K562 (cell line): ENCODE data around the gene AHCYL2. TPM values are rescaled to one million over a fixed set of nuclear protein-coding genes. Genes with fewer than 3 reads are reported as not detected.

Experiments
- ATAC-seq: fragments of 200-7000 bp; cut with Tn5 transposase; 3 replicates; pipeline ENCODE4 v1.9.1; 2020; ENCODE audit warnings: moderate library complexity
- BruUV-seq: library from RNA; stranded (reverse); fragments of 400-500 nt; replicated peaks from 2 replicates; lab custom pipeline; 2021; lab: Mats Ljungman, UMichigan
- CTCF ChIA-PET: fragments of 300-600 bp; formaldehyde crosslinking; extraction: SDS; loops from one replicate; lab custom pipeline; 2021; ENCODE audit warnings: low intra/inter-chr PET ratio; lab: Yijun Ruan, JAX
- POLR2A ChIA-PET: fragments of 300-600, 350-650 bp; sonication (Branson Sonifier 250); formaldehyde crosslinking; extraction: SDS; loops from one replicate; lab custom pipeline; 2021; ENCODE audit warnings: antibody characterized with exemption, inconsistent platforms; lab: Yijun Ruan, JAX
- DNase-seq, 4 experiments: peaks; one replicate each; pipeline versions ENCODE4 v3.0.0 to v3.0.0-alpha.2; 2011 to 2018; ENCODE audit warnings: low spot score in 3 of 4, mixed read lengths in 3 of 4; ENCODE audit errors: extremely low read depth in 1 of 4
- FAIRE-seq: peaks from 2 replicates; lab custom pipeline; 2011; peaks lifted over from hg19 to GRCh38; lab: Jason Lieb, UNC
- H2AFZ ChIP-seq: 2 replicates; pipeline ENCODE4 v1.6.0; 2011; ENCODE audit warnings: low read depth, low read length, control low read depth, inconsistent platforms
- H3K27ac ChIP-seq: fragments of 200-600 bp; 3 replicates; pipeline ENCODE4 v1.8.0; 2011; ENCODE audit warnings: low read depth, mild to moderate bottlenecking, control low read depth, inconsistent platforms, low read length, moderate library complexity, mixed read lengths; ENCODE audit errors: extremely low read depth
- H3K27me3 ChIP-seq, 2 experiments: fragments of 300-600 bp in 1 of 2; 2 replicates in 1 of 2; 3 replicates in 1 of 2; pipeline versions ENCODE4 v1.6.0 to v1.8.0; 2011; ENCODE audit warnings: inconsistent platforms in 2 of 2, low read length in 2 of 2, mild to moderate bottlenecking in 1 of 2, mixed read lengths in 1 of 2, moderate library complexity in 1 of 2; ENCODE audit not compliant: control insufficient read depth in 2 of 2, insufficient read depth in 2 of 2
- H3K36me3 ChIP-seq: fragments of 300-600 bp; 3 replicates; pipeline ENCODE4 v1.8.0; 2011; ENCODE audit warnings: mild to moderate bottlenecking, low read length, inconsistent platforms; ENCODE audit not compliant: control insufficient read depth, insufficient read depth
- H3K4me1 ChIP-seq, 2 experiments: fragments of 200-600 bp in 1 of 2; replicated peaks in 1 of 2; 2 replicates in 1 of 2; 3 replicates in 1 of 2; pipeline versions ENCODE4 v1.5.1 to v1.8.0; 2011; ENCODE audit warnings: inconsistent platforms in 2 of 2, low read length in 2 of 2, mild to moderate bottlenecking in 1 of 2, mixed read lengths in 1 of 2, moderate library complexity in 1 of 2; ENCODE audit not compliant: control insufficient read depth in 2 of 2, insufficient read depth in 2 of 2
- H3K4me2 ChIP-seq: 2 replicates; pipeline ENCODE4 v1.6.1; 2011; ENCODE audit warnings: low read length, control low read depth, inconsistent platforms, mixed read lengths; ENCODE audit not compliant: insufficient read depth
- H3K4me3 ChIP-seq: fragments of 200-600 bp; sonication (generic), shearing (Covaris generic); 2 replicates; pipeline ENCODE4 v1.5.1; 2016; ENCODE audit warnings: control low read depth, inconsistent platforms
- H3K79me2 ChIP-seq: fragments of 200-600 bp; 3 replicates; pipeline ENCODE4 v1.8.0; 2011; ENCODE audit warnings: low read length, inconsistent platforms; ENCODE audit not compliant: control insufficient read depth, insufficient read depth
- H3K9ac ChIP-seq, 2 experiments: 2 replicates each; pipeline versions ENCODE4 v1.6.0 to v1.6.1; 2011; ENCODE audit warnings: low read depth in 2 of 2, low read length in 2 of 2, control low read depth in 1 of 2, inconsistent platforms in 1 of 2, mild to moderate bottlenecking in 1 of 2, mixed read lengths in 1 of 2; ENCODE audit not compliant: insufficient read depth in 1 of 2
- H3K9me1 ChIP-seq: one replicate; pipeline ENCODE4 v1.6.0; 2011; ENCODE audit warnings: inconsistent platforms, mild to moderate bottlenecking, low read length, moderate library complexity; ENCODE audit not compliant: control insufficient read depth, insufficient read depth
- H3K9me3 ChIP-seq: replicated peaks from 2 replicates; pipeline ENCODE4 v1.5.1; 2011; ENCODE audit warnings: low read depth, low read length, inconsistent platforms; ENCODE audit not compliant: control insufficient read depth, insufficient read depth
- H4K20me1 ChIP-seq: replicated peaks from 2 replicates; pipeline ENCODE4 v1.6.1; 2011; ENCODE audit warnings: low read length, inconsistent platforms, mixed read lengths; ENCODE audit not compliant: control insufficient read depth, insufficient read depth
- MAFK ChIP-seq: IDR thresholded peaks from 2 replicates; pipeline ENCODE4 v1.6.1; 2011; ENCODE audit warnings: low read length, improper control_type of control experiment
- MYC ChIP-seq, 2 experiments: fragments of 250-450 bp in 1 of 2; sonication (Bioruptor Pico) in 1 of 2; IDR thresholded peaks; 2 replicates each; pipeline versions ENCODE4 v1.5.1 to v1.6.1; 2012 to 2021; ENCODE audit warnings: low read depth in 2 of 2, borderline replicate concordance in 1 of 2, improper control_type of control experiment in 1 of 2, low read length in 1 of 2, mild to moderate bottlenecking in 1 of 2, moderate library complexity in 1 of 2
- OTX1 ChIP-seq: fragments of 450-650 bp; formaldehyde crosslinking; IDR thresholded peaks from 2 replicates; pipeline ENCODE4 v1.4.0; 2022; ENCODE audit warnings: mild to moderate bottlenecking
- ZBTB26 ChIP-seq: fragments of 450-650 bp; formaldehyde crosslinking; IDR thresholded peaks from 2 replicates; pipeline ENCODE4 v1.4.0; 2022; ENCODE audit warnings: missing genetic modification characterization
- ZNF740 ChIP-seq, 3 experiments: fragments of 200-800 bp in 1 of 3; sonication (Bioruptor generic) in 1 of 3; sonication (generic) in 1 of 3; formaldehyde crosslinking in 1 of 3; IDR thresholded peaks; 2 replicates each; pipeline versions ENCODE4 v1.6.1 to v1.8.0; 2016 to 2022; ENCODE audit warnings: mild to moderate bottlenecking in 2 of 3, missing compliant biosample characterization in 2 of 3, missing genetic modification characterization in 2 of 3, missing genetic modification reagents in 1 of 3
- WGBS: fragments of 100-300 bp; shearing (Covaris generic); methylation state at CpG from one replicate; pipeline ENCODE4 v1.1.6; 2016; ENCODE audit warnings: low coverage, mixed read lengths; ENCODE audit not compliant: insufficient coverage; ENCODE audit errors: missing lambda C conversion rate; 5-methylcytosine and 5-hydroxymethylcytosine counted together
- in situ Hi-C: fragments of 300-500 bp; cut with MboI; formaldehyde crosslinking; loops from 4 replicates; pipeline ENCODE4 v1.15.0; 2018; ENCODE audit warnings: inconsistent platforms, mixed read lengths
- intact Hi-C: fragments of 100-400 bp; cut with micrococcal nuclease; formaldehyde crosslinking; loops from 2 replicates; pipeline ENCODE4 v1.14.2; 2022
- polyA plus RNA-seq, 8 experiments: library from polyadenylated mRNA; depleted of rRNA in 4 of 8; stranded (reverse) in 5 of 8; unstranded in 3 of 8; fragments of >200 nt; fragmentation: Nextera tagmentation in 2 of 8; fragmentation: Illumina TruSeq in 1 of 8; extraction: Ambion mirVana in 2 of 8; extraction: Trizol in 1 of 8; gene quantifications; 2 replicates each; pipeline versions ENCODE4 v1.2.1 to v1.2.3, GENCODE V29; 2011 to 2014; ENCODE audit warnings: inconsistent platforms in 1 of 8, missing spikeins in 1 of 8
- total RNA-seq, 7 experiments: library from RNA; depleted of rRNA in 6 of 7; stranded (reverse); fragments of >200 nt in 6 of 7; fragmentation: Illumina TruSeq in 2 of 7; extraction: Trizol in 2 of 7; gene quantifications; 2 replicates each; pipeline versions ENCODE4 v1.2.1 to v1.2.3, GENCODE V29; 2011 to 2021; ENCODE audit warnings: low replicate concordance in 1 of 7

Gene AHCYL2
- total and polyA plus RNA-seq, 9 of the 15 experiments (the other 6 are each of a cell fraction or from before 2014, with no cell fraction given), result 0.93 to 10.5 (median 5.2) TPM

GRCh38 chr7:129224251-129225205, at the start of gene AHCYL2 (continued):
- peak; percentile 43; the same call in 1 of the 2 replicates for TF ChIP-seq MAFK
- TF ChIP-seq ZBTB26 (CRISPR knock-in tag), result peak; percentile 86
- peak; percentile 89 for TF ChIP-seq MYC (IDR thresholded peaks at IDR 0.05; ENCODE audit: low read depth, low read length)
- peak; percentile 67; the same call in 1 of the 2 replicates for TF ChIP-seq MYC (CRISPR knock-in tag; IDR thresholded peaks at IDR 0.05; ENCODE audit: borderline replicate concordance, low read depth)

- TF ChIP-seq ZNF740 (CRISPR knock-in tag; IDR thresholded peaks at IDR 0.05) (no peak), ZNF740 (tag; IDR thresholded peaks at IDR 0.05) (no peak), OTX1 (CRISPR knock-in tag) (0 out of 2 replicates have a peak, but pooled peaks have one; percentile 21)
- Histone ChIP-seq H3K9me1 (no peaks in the 10 kb centered on the region), H4K20me1 (no peaks in the 10 kb centered on the region), H3K27ac (no peak overlapping the region), H3K79me2 (no peaks in the 10 kb centered on the region), H3K4me1 (no peaks in the 10 kb centered on the region), H3K9ac (no peak overlapping the region), H3K36me3 (no peaks in the 10 kb centered on the region), H3K9me3 (no peaks in the 10 kb centered on the region), H3K27me3 (peaks cover 30 to 39% of the 10 kb centered on the region in 2 experiments), H3K4me2 (no peak overlapping the region), H3K4me3 (no peak overlapping the region), H2AFZ (no peak overlapping the region)
- FAIRE-seq (no peak), DNase-seq (peak in 1 of 4 experiments; percentile 28), ATAC-seq (no peak; the same call in 2 of the 3 replicates)
- ChIA-PET CTCF (interaction anchor here (0.6 kb wide), 1 partner anchor 95 kb away, joined by 3 read pairs; no protein-coding TSS in a partner anchor), POLR2A (no interaction called here)
- intact Hi-C loops, result no loop called here
- no TSS peak for BruUV-seq
- WGBS, result 12% methylated on average over 11 of the region's 11 CpGs
- in situ Hi-C loops, result no loop called here
Measured at GRCh38 chr7:129176916-129177710, 47.7 kb upstream of the AHCYL2 start.
